BJ (cell line): ENCODE data around the gene KCNJ10. TPM values are rescaled to one million over a fixed set of nuclear protein-coding genes. Genes with fewer than 3 reads are reported as not detected.

ENCODE experiments used
- CTCF ChIA-PET: fragments of 350-600 bp; formaldehyde crosslinking; extraction: SDS; loops from one replicate; lab custom pipeline; 2021; ENCODE audit warnings: antibody characterized with exemption, inconsistent platforms; lab: Yijun Ruan, JAX
- POLR2A ChIA-PET: fragments of 300-600 bp; sonication (Branson Sonifier 250); formaldehyde crosslinking; extraction: SDS; loops from one replicate; lab custom pipeline; 2021; ENCODE audit warnings: antibody characterized with exemption; lab: Charles Lee
- DNase-seq: peaks from one replicate; pipeline ENCODE4 v3.0.0-alpha.2; 2011; ENCODE audit warnings: low read depth
- H3K27me3 ChIP-seq: 2 replicates; pipeline ENCODE4 v1.6.0; 2011; ENCODE audit warnings: low read length; ENCODE audit not compliant: control insufficient read depth, insufficient read depth
- H3K36me3 ChIP-seq: 2 replicates; pipeline ENCODE4 v1.5.1; 2011; ENCODE audit warnings: low read length; ENCODE audit not compliant: control insufficient read depth, insufficient read depth
- H3K4me3 ChIP-seq: 2 replicates; pipeline ENCODE4 v1.5.1; 2011; ENCODE audit warnings: low read depth, mild to moderate bottlenecking, control low read depth, low read length
- CTCF ChIP-seq: IDR thresholded peaks from 2 replicates; pipeline ENCODE4 v1.5.1; 2011; ENCODE audit warnings: low read depth, mild to moderate bottlenecking, control low read depth, inconsistent platforms, low read length, moderate library complexity; ENCODE audit not compliant: insufficient read depth
- polyA plus RNA-seq: library from polyadenylated mRNA; depleted of rRNA; stranded (reverse); fragments of >200 nt; gene quantifications from 2 replicates; pipeline ENCODE4 v1.2.3, GENCODE V29; 2011

KCNJ10 gene
- polyA plus RNA-seq, 1 experiment = not detected

DNA sequence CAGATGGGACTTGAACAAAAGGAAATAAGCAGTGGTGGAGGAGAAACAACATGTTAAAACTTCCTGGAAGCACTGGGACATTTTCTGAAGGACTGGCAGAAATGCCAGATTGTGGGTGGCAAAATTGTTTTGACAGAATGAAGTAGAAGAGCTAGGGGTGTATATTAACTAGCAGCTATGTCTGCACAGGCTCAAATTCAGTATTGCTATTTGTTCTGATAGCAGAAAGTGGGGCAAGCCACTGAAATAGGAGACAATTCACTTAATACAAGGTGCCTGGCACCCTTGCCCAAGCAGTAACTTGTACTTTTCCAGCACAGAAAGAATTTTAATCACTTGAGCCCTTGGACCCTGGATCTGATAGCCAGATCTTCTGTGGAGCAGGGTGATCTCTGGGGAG, 26.4 kb downstream of the KCNJ10 start:
- no peak for DNase-seq
- Histone ChIP-seq H3K36me3 (no peaks in the 10 kb centered on the region), H3K4me3 (no peak overlapping the region), H3K27me3 (peaks cover 6% of the 10 kb centered on the region)
- TF ChIP-seq CTCF = no peak
- ChIA-PET POLR2A (no interaction called here), CTCF (interaction anchor here (0.7 to 5.6 kb wide), 2 partner anchors 35 to 38 kb away, joined by 3 to 74 read pairs; partner anchors contain the start of gene KCNJ9)

GRCh38 chr1:160040476-160040875, 29.5 kb downstream of the KCNJ10 start:
- POLR2A ChIA-PET = no interaction called here
- DNase-seq = no peak
- no peak overlapping the region for H3K4me3 ChIP-seq
- H3K27me3 ChIP-seq = no peaks in the 10 kb centered on the region; the same call in 1 of the 2 replicates
- no peaks in the 10 kb centered on the region for H3K36me3 ChIP-seq
- CTCF ChIA-PET = interaction anchor here (1.1 to 2.0 kb wide), 3 partner anchors 8 to 39 kb away, joined by 3 to 6 read pairs (median 5); partner anchors contain the start of gene PIGM
- no peak for TF ChIP-seq CTCF

DNA sequence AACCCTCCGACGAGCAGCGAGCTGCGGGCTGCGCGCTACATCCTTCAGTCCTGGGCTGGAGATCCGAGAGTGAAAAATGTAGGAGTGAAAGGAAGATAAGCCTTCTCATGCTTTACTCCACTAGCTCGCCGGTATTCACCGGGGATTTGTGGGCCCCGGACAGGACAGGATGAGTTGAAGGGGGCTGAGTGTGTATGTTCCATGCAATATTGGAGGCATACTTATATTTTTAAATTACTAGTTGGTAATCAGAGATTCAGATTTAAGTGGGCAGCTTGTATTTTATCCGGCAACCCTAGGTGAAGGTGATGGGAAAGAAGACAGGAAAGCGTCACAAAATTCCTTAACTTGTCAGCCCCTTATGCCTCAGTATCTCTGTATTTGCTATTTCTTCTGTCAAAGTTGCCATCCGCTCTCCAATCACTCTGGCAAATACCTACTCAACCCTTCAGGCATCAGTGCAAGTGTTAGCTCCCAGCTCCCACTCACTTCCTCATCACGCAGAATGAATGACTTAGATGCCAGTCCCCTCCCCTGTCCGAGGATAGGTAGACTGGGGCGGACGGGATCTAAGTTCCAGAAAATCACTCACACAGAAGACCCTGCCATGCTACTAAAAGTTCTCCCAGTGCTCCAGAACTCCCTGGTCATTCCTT, 37.7 kb downstream of the KCNJ10 start:
- ChIA-PET POLR2A (no interaction called here), CTCF (interaction anchor here (0.8 to 3.6 kb wide), 6 partner anchors 8 to 83 kb away, joined by 3 to 28 read pairs (median 10); no protein-coding TSS in a partner anchor)
- peak overlapping the region; percentile 55 for H3K4me3 ChIP-seq
- TF ChIP-seq CTCF = no peak
- no peaks in the 10 kb centered on the region for H3K27me3 ChIP-seq
- DNase-seq = no peak
- no peaks in the 10 kb centered on the region for H3K36me3 ChIP-seq

DNA sequence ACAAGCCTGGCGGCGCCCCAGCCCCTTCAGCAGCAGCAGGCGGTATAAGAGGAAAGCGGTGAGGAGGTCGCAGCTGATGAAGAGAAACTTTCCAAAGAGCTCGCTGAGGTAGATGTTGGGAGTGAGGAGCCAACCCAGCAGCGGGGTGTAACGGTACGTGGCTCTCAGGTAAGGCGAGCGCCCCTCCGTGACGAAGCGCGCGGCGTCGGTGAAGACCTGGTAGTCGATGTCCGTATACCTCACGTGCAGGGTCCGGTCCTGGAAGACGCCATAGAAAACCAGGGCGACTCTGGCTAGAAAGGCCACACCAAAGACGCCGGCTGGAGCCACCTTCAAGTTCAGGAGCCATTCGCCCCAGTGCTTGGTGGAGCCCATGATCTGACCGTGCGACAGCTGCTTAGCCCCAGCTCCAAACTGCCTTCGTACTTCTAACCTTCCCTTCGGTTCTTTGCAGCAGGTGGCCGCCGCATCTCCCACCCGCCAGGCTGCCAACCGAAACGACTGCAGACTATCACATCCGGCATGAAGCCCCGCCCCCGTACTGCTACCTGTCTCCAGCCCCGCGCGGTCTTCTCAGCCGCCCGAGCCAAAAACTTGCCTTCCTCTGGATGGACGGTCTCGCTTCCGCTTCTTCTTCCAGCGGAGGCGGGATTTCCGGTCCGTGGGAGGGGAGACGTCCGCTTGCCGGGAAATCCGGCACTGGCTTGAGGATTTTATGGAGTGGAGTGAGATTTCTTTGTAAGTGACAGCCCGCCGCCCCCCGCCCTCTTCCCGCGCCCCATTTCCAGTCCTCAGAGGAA, 38.4 kb downstream of the KCNJ10 start, which contains the start of gene PIGM:
Gene PIGM (minus strand): TSS at position 626 of the 800 bp plus-strand sequence. CDS start 251 bp downstream, at position 375.
- CTCF ChIA-PET = interaction anchor here (0.8 to 3.6 kb wide), 7 partner anchors 9 to 162 kb away, joined by 3 to 28 read pairs (median 6); no protein-coding TSS in a partner anchor
- Histone ChIP-seq H3K27me3 (no peaks in the 10 kb centered on the region), H3K4me3 (peak within 1 kb of the TSS; percentile 55), H3K36me3 (no peaks in the 10 kb centered on the region)
- peak; percentile 36 for DNase-seq
- POLR2A ChIA-PET = interaction anchor here (0.6 kb wide), 1 partner anchor 13 kb away, joined by 3 read pairs; no protein-coding TSS in a partner anchor
- TF ChIP-seq CTCF = no peak
